Measurements from ENCODE around the gene IGFN1.

The IGFN1 gene

DNA sequence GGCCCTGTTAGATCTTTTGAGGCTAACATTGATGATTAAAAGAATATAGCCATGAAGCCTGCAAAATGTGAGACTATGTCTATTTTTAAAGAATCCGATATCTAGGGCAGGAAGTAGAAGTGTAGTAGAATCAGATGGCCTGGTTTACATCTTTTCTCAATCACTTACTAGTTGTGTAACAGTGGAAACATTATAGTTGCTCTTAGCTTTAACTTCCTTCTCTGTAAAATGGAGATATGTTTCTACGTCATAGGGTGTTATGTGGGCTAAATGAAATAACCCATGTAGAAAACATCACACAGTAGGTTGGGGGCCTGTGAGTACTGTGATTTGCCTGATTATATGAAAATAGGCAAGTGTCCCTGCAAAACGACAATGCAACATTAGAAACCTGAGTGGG lies 4.4 kb upstream of the IGFN1 start:
- DNase-seq, result no peak

DNA sequence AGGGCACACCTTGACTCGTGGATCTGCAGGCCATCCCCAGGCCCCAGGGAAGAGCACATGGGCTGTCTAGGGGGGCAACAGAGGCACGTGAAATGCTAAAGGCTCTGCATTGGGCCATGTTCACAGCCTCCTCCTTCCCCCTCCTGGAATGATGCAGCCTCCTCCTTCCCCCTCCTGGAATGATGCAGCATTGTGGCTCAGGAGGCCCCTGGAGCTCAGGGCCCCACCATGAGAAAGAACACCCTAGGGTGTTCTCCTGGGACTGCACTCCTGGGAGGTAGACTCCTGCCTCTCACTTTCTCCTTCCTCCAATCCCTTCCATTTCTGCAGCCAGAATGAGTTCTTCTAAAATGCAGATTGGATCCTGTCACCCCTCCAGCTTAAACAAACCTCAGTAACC lies 1.5 kb upstream of the IGFN1 start:
- no peak for DNase-seq

DNA sequence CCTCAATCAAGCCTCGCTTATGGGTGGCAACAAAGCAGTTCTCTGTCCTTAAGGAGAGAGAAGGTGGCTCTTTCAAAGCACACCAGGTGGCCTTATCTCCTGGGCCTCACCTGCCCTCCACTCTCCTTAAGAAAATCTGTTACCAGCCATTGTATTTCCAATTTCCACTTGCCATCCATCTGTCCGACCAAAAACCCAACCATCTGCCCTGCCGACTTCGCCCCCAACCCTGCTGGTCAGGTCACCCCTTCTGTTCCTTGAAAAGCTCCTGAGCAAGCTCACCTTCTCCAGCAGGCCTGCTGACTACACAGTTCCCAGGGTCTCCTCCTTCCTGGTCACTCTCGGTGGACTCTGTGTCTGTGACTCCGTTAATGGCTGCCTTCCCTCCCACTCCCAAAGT lies 619 bp upstream of the IGFN1 start:
- no peak for DNase-seq

DNA sequence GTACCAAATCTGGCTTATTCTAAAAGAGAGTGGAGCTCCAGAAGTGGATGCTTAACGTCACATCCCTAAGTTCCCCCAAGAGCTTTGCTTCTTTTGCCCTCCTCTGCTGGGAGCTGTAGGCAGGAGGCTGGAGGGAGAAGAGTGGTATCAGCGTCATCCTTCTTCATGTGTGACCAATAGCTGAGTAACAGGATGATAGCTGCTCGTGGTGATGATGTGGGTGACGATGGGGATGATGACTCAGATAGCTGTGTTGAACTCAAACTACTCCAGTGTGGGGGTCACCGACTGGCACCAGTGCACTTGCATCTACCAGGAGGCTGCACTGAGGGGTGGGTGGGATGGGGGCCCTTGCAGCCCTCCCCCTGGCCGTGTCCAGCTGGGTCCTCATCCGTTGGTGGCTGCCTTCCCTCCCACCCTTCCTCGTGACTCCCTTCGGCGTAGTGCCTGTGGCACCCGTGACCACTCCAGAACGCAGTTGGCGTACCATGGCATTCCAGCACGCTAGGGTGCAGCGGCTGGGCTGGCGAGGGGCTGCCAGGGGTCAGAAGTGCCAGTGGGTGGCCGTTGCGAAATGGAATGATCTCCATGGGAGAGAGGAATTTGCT lies 1.1 kb downstream of the IGFN1 start:
- no peak for DNase-seq

DNA sequence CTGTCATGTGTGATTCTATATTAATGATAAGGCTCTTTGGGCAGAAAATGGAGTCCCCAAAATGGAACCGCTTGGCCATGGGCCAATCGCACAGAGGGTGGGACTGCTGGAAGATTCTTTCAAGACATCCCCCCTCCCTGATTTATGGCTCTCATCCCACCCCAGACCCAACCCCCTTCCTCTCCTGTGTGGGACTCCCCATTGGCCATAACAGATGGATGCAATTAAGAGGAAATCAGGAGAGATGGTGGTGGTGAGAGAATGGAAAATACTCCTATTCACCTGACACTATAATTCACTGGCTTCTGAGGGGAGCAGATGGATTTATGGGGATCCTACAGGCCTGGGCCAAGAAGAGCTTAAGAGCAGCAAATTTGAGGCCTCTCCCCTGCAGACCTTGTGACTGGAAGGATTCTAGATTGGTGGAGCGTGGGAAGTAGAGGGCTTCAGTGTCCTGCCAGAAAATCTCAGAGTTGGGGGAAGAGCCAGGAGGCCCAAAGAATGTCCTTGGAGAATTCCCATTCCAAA lies 1.7 kb downstream of the IGFN1 start:
- no peak for DNase-seq

DNA sequence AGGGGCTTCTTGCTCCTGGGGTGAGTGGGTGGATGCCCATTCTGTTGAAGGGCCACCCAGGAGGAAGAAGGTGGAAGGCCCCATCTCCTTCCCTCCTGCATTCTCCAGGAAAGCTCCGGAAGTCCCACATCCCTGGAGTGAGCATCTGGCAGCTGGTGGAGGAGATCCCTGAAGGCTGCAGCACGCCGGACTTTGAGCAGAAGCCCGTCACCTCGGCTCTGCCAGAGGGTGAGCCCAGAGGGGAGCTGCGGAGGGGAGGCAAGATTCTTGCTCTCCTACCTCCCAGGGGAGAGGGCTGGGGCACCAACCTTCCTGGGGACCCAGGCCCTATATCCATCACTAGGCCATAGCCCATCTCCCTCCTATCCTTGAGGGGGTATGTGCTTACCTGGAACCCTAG lies 3.4 kb downstream of the IGFN1 start:
- no peak for DNase-seq

DNA sequence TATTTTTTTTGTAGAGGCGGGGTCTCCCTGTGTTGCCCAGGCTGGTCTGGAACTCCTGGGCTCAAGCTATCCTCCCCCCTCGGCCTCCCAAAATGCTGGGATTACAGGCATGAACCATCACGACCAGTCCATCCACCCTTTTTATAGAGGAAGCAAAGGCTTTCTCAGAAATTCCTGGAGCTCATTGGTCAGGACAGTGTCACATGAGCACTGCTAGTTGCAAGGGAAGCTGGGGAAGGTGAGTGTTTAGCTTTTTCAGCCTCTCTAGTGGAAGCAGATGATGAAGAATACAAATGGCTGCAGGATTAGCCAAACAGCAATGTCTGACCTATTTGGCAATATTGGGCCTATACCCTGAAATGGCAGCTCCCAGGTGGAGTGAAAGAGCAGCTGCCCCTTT lies 8.0 kb downstream of the IGFN1 start:
- no peak for DNase-seq

DNA sequence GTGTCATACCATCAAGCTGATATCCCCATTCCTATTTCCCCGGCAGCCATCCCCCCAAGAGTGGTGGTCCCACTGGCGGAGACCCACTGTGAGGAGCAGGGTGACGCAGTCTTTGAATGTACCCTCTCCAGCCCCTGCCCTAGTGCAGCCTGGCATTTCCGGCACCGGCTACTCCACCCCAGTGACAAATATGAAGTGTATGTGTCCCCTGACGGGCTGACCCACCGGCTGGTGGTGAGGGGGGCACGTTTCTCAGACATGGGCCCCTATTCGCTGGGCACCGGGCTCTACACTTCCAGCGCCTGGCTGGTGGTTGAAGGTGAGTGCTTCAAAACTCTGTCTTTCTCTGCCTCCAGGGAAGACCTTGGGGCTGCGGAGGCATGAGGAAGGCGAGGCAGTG lies 14.4 kb downstream of the IGFN1 start:
- no peak for DNase-seq

DNA sequence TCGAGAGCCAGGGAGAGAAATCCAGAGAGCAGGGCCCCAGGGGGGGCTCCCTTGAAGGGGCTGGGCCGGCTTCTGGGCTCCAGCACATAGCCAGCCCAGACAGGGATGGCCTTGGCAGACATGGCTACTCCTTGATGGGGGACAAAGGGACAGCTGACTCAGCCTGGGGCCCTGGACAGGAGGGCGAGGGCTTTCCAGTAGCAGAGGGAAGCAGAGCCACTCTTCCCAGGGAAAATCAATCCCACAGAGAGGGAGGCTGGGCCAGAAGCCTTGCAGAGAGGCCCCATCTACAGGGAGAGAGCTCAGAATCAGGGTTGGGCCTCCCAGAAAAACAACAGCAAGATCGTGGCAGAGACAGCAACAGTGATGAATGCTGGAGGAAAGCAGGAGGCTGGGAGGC lies 15.6 kb downstream of the IGFN1 start:
- peak; percentile 24 for DNase-seq

DNA sequence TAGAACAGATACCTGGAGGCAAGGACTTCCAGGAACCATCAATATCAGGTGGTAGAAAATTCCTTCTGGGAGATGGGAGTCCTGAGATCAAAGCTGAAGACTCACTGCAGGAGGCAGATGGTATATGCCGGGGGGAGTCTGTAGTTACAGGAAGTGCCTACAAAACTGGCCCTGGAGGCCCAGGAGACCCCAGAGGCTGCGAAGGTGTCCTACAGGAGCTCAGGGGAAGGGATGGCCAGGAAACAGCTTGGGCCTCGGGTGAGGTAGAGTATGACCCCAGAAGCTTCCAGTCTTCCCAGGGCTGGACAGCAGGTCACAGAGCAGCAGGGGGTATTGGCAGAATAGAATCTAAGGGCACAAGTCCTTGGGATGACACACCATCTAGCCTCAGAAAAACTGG lies 16.4 kb downstream of the IGFN1 start:
- no peak for DNase-seq

DNA sequence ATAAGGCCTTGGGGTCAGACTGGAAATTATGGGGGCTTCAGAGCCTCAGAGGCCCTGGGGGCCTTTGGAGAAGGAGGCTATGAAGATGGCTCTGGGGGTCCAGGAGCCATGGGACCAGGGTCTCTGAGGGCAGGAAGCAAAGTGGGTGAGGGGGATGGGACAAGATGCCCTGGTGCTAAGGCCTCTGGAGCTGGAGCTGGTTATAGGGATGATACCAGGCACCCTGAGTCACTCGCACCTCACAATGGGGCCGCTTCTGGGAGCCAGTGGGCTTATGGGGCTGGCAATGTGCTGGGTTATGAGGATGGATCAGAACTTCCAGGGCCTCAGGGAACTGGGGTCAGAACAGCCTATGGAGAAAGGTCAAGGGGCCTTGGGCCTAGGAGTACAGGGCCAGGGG lies 17.6 kb downstream of the IGFN1 start:
- DNase-seq, result no peak

DNA sequence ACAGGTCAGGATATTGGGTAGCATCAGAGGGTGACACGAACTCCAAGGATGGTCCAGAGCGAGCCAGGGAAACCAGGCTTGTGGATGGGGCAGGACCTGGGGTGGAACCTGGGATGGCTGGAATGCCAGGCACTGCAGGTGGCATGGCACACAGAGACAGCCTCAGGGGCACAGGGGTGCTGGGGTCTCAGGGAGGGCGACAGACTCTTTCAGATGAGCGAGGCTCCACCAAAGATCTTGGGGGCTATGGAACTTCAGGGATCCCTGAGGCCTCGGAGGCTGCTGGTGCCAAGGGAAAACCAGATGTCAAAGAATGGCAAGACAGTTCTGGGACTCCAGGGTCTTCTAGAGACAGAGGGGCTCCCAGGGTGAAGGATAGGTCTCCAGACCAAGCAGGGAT lies 21.4 kb downstream of the IGFN1 start:
- DNase-seq, result no peak

DNA sequence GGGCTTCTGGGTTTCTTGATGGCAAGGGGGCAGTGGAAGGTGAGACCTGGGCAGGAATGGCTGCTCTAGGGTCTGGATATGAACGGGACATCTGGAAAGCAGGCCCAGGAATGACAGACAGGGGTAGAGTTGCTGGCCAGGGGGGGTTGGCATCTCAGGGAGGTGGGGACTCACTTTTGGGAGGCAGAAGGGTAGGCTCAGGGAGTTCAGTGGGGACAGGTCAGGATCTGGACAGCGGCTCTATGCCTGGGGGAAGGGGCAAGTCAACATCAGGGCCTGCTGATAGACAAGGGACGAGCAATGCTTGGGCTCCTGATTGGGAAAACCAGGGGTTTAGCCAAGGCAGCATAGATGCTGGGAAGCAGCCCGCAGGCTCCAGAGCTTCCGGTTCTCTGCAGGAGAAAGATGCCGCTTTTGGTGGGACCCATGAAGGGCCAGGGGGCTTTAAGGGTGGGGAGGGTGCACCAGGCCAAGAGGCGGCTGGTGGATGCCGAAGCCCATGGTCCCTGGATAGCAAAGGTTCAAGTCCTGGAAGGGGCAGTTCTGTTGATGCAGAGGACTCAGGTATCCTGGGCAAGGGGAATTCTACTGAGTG lies 21.9 kb downstream of the IGFN1 start:
- no peak for DNase-seq

DNA sequence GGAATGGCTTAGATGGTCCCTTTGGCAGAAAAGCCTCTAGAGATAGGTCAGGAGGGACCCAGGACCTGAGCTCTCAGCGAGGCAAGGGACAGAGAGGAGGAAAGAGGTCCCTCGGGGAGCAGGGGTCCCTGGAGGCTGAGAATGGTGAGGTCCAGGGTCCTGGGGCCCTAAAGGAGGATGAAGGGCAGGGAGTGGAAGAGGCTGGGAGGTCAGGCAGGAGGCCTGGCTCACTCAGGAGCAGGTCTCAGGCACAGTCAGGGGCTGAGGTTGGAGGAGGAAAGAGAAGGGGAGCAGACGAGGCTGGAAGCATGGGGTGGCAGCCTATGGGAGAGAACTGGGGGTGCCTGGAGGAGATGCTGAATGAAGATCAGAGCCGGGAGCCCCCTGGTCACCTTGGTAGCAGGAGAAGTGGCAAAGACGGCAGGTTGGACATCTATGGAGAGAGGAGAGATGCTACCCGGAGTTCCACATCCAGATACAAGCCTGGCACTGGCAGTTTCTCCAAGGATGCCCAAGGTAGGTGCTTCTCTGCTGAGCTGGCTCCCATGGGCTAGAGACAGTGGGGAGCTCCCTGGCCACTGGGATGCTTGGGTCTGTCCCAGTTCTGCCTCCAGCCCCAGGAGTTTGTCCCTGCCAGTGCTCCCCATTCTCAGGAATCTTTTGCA lies 22.6 kb downstream of the IGFN1 start:
- DNase-seq, result no peak

DNA sequence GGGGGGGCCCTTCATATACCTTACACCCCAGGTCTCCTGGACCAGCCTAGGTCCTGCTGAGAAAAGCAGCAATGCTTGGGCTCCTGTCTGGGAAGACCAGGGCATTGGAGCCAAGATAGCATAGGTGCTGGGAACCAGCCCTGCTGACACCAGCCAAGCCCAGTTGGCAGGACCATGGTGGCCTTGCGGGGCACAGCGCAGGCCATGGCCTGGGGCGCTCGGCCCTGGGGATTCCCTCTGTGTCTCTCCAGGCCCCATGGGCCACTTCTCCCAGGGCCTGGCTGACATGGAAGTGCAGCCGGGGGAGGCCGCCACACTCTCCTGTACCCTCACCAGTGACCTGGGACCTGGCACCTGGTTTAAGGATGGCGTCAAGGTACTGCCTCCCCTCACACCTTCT lies 23.3 kb downstream of the IGFN1 start:
- DNase-seq, result no peak

DNA sequence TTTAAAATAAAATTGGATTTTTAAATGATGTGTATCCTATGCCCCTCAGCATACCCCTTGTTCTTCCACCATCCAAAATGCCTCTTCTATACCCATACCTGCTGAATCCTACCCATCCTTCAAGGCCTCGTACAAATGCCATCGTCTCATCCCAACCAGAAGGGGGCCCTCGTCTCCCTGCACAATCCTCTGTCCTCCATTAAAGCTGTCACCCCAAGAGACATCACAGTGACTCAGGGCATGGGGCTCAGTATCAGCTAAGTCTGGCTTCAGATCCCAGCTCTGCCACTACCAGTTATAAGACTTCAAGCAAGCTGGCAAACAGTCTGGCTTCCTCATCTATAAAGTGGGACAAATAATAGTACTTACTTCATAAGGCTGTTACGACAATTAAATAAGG lies 23.8 kb downstream of the IGFN1 start:
- no peak for DNase-seq

DNA sequence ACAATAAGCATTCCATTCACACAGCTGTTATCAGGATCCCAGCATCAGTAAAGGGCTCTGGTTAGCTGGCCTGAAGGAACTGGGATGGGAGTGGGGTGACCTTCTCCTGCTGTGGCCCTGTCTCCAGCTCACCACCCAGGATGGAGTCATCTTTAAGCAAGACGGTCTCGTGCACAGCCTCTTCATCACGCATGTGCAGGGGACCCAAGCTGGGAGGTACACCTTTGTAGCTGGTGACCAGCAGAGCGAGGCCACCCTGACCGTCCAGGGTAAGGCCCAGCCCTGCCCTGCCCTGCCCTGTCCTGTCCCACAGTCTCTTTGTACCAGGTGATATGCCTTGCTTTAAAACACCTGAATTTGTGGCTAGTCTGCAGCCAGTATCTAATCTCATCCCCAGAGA lies 24.3 kb downstream of the IGFN1 start:
- no peak for DNase-seq

DNA sequence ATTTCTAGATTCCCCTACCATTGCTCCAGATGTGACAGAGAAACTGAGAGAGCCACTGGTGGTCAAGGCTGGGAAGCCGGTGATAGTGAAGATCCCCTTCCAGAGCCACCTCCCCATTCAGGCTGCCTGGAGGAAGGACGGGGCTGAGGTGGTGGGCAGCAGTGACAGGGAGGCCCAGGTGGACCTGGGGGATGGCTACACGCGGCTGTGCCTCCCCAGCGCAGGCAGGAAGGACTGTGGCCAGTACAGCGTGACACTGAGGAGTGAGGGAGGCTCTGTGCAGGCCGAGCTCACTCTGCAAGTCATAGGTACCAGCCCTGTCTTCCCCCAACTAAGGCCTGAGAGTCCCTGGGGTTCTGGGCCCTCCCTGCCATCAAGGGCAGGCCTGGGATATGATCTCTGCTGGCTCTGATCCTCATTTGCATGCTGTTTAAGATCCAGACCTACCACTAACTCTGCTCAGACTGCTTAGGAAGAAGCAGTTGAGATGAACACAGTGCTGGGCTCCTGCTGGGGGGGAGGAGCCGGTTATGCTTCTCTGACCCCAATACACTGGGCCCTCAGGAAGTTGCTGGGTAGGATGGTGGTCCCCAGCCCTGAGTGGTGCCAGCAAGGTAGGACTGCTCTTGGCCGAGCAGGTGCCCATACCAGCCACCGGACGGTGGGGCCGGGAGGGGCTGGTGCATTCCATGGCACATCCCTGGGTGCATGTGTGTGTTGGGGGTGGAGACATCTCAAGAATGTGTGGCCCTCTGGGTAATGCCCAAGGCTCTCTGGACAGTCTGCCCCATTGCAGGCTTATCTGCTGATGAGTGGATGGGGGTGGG lies 25.1 kb downstream of the IGFN1 start:
- no peak for DNase-seq

DNA sequence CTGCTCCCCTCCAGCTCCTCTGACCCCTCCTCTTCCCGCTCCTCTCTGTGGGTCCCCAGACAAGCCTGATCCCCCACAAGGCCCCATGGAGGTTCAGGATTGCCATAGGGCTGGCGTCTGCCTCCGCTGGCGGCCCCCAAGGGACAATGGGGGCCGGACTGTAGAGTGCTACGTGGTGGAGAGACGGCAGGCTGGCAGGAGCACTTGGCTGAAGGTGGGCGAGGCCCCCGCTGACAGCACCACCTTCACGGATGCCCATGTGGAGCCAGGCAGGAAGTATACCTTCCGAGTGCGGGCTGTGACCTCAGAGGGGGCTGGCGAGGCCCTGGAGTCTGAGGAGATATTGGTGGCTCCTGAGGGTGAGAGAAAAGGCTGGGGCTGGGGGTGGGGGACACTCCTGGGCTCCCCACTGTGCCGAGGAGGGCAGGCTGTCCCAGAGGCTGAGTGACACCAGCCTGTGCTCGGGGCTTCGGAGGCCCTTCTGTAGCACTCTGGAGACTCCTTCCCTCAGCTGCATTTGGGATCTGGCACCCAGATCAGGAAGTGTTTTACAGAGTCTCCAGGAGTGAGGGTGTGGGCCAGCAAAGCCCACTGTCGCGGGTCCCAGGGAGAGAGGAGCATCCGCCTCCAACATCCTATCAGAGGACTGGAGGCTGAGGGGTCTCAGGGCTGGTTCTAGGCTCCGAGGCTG lies 25.9 kb downstream of the IGFN1 start:
- DNase-seq, result no peak

DNA sequence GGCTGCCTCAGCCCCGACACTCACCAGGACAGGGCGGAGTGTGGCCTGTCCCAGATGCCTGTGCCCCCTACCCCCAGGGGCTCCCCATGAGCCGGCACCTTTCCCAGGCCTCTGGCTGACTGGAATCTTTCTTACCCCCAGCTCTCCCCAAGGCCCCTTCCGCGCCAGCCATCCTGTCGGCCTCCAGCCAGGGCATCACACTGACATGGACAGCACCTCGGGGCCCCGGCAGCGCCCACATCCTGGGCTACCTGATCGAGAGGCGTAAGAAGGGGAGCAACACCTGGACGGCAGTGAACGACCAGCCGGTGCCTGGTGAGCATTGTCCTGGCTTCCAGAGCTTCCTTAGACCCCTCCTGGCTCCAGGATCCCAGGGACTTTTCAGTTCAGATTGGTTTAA lies 26.5 kb downstream of the IGFN1 start:
- DNase-seq, result no peak

DNA sequence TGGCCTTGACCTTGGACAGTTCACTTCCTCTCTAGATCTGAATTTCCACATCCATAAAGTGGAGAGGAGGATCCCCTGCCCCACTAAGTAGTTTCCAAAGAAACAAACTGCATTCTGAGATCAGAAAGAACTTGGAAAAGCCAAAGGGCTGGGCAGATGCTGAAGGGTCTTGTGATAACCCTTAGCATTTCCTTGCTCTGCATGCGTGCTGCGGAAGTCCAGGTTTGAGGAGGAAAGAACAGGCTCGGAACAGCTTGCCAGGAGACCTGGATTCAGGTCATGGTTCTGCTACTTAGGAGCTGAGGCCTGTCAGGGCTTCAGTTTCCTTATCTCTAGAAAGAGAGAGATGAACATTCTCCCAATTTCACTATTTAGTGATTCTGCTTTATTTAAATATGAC lies 27.2 kb downstream of the IGFN1 start:
- no peak for DNase-seq

DNA sequence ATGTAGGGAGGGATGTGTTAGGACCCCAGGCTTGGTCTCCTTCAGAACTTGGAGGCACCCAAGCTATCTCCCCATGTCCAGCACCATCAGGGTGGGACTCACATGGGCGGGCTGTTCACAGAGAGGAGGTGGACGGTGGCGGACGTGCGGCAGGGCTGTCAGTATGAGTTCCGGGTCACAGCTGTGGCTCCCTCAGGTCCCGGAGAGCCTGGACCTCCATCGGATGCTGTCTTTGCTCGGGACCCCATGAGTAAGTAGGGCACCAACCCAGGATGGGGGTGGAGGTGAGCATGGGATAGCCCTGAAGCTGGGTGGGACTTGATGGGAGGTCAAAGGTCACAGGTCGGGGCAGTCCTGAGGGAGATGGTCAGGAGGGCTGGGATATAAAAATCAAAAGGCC lies 27.8 kb downstream of the IGFN1 start:
- no peak for DNase-seq
